Measurements from ENCODE around the gene LPIN2. TPM values are rescaled to one million over a fixed set of nuclear protein-coding genes. Genes with fewer than 3 reads are reported as not detected.

LPIN2 gene
- total RNA-seq, 4 donors from 2014 or later: 17.6 to 34.3 (median 25.6) TPM

DNA sequence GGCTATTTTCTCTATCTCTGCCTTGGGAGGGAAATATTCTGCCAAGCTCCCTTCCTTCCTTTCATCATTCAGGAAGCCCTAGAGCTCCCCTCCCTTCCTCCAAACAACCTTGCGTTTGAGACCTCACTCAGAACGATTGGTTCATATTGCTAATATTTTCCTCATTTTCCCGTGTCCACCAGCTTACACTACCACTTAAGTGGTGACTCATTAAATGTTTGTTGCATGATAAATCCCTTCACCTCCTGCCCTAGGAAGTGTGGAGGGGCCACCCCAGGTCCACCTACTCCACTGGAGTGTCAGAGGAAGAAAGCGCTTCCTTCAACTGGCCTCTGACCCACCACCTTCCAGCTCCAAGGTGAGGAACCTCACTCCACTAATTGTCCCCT lies 2.3 kb upstream of the LPIN2 start:
- Histone ChIP-seq H3K9me3 (no peaks in the 10 kb centered on the region), H3K4me1 (peaks cover 5 to 60% (median 10%) of the 10 kb centered on the region in 3 donors), H3K27me3 (no peaks in the 10 kb centered on the region), H3K4me3 (no peak overlapping the region), H3K36me3 (peaks cover 0 to 7% of the 10 kb centered on the region in 2 donors), H3K27ac (peak overlapping the region; percentile 26 to 99 (median 66))
- TF ChIP-seq POLR2A (IDR thresholded peaks at IDR 0.05) (no peak), POLR2AphosphoS5 (IDR thresholded peaks at IDR 0.05) (peak; percentile 61), EP300 (IDR thresholded peaks at IDR 0.05) (no peak)
- TF ChIP-seq, protein P1, sequence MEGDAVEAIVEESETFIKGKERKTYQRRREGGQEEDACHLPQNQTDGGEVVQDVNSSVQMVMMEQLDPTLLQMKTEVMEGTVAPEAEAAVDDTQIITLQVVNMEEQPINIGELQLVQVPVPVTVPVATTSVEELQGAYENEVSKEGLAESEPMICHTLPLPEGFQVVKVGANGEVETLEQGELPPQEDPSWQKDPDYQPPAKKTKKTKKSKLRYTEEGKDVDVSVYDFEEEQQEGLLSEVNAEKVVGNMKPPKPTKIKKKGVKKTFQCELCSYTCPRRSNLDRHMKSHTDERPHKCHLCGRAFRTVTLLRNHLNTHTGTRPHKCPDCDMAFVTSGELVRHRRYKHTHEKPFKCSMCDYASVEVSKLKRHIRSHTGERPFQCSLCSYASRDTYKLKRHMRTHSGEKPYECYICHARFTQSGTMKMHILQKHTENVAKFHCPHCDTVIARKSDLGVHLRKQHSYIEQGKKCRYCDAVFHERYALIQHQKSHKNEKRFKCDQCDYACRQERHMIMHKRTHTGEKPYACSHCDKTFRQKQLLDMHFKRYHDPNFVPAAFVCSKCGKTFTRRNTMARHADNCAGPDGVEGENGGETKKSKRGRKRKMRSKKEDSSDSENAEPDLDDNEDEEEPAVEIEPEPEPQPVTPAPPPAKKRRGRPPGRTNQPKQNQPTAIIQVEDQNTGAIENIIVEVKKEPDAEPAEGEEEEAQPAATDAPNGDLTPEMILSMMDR (IDR thresholded peaks at IDR 0.05): no peak
- WGBS, 2 donors (ENCODE audit: low coverage in 1 of 2): 21 to 63% methylated on average over 1 to 4 of the region's 4 CpGs
- no peak for ATAC-seq

DNA sequence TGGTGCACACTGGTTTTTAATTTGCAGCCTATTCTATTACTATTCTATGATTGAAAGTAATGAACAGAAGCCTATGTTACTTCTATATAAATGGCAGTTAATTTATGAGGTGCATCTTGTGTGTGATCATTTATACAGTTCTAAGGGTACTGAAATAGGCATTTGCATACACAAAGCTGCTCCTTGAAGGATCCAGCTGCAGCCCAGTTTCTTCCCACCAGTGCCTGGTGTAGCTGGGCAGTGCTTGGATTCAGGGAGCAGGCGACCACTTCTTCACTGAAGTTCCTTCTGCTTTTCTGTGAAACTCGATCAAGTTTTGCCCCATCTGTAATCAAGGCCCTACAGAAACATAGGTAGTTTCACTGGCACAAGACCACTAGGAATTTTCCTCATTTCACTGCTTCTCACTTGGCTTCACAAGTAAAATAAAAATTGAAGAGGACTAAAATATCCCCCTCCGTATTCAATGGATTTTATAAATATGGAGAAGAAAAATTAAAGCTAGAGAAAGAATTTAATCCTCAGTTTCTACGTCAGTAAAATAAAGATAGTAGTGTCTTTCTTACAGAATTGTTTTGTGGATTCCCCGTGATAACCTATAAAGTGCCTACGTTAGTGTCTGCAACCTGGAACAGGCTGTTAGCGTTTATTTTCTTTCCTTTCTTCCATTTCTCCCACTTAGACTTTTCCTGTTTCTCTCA lies 1.7 kb upstream of the LPIN2 start:
- H3K4me1 ChIP-seq: peaks cover 5 to 65% (median 10%) of the 10 kb centered on the region in 3 donors
- ATAC-seq: no peak
- 31 to 56% methylated on average over 7 of the region's 7 CpGs for WGBS, 2 donors (ENCODE audit: low coverage in 1 of 2)
- H3K27me3 ChIP-seq: no peaks in the 10 kb centered on the region
- no peaks in the 10 kb centered on the region for H3K9me3 ChIP-seq
- peaks cover 0 to 8% of the 10 kb centered on the region in 2 donors for H3K36me3 ChIP-seq
- TF ChIP-seq POLR2A (IDR thresholded peaks at IDR 0.05): no peak
- H3K27ac ChIP-seq: peak overlapping the region; percentile 56 to 99 (median 77)
- H3K4me3 ChIP-seq: no peak overlapping the region

DNA sequence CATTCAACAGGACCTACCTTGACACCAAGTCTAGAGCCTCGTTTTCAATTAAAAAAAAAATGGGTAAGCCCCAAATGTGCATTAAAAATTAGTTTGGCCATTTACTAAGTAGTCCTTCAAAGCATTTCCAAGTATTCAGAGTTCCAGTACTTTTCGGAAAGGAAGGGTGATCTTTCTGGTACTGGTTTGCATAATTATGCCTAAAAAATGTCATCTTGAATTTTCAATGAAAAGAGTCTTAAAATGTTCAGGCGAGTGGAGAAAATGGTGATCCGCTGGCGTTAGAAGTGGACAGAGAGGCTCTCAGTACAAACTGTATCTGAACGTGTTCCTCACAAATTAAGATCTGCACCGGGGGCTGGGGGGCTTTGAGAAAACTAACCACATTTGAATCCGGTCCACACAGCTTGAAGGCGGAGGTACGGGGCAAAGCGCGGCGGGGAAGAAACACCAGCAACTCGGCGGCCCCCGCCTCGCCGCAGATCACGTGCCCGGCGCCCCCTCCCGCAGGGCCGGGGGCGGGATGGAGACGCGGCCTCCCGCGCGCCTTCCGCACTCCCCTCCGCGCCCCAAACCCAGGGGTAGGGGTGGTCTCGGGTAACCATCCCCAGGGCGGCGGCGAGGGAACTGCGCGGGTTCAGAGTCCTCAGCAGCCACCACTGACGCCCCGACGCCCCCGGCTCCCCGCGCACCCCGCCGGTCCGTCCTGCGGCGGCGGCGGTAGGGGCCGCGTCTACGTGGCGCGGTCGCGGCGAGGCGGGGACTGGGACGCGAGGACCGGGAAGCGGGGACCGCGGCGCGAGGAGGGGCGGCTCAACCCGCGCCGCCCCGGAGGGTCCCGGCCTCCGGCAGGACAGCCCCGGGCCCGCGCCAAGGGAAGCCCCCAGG lies 564 bp downstream of the LPIN2 start:
- peaks cover 0 to 8% of the 10 kb centered on the region in 2 donors for H3K36me3 ChIP-seq
- H3K27me3 ChIP-seq: no peaks in the 10 kb centered on the region
- WGBS, 2 donors (ENCODE audit: low coverage in 1 of 2): 0 to 1% methylated on average over 13 to 20 of the region's 78 CpGs
- H3K4me3 ChIP-seq: peak overlapping the region; percentile 97 to 99
- peak; percentile 33 for ATAC-seq
- H3K9me3 ChIP-seq: no peaks in the 10 kb centered on the region
- H3K4me1 ChIP-seq: peaks cover 5 to 78% (median 10%) of the 10 kb centered on the region in 3 donors
- H3K27ac ChIP-seq: peak overlapping the region; percentile 90 to 99 (median 98)
- TF ChIP-seq POLR2AphosphoS5 (IDR thresholded peaks at IDR 0.05): peak; percentile 35
- TF ChIP-seq, protein P1 (IDR thresholded peaks at IDR 0.05): no peak
- no peak for TF ChIP-seq EP300 (IDR thresholded peaks at IDR 0.05)

DNA sequence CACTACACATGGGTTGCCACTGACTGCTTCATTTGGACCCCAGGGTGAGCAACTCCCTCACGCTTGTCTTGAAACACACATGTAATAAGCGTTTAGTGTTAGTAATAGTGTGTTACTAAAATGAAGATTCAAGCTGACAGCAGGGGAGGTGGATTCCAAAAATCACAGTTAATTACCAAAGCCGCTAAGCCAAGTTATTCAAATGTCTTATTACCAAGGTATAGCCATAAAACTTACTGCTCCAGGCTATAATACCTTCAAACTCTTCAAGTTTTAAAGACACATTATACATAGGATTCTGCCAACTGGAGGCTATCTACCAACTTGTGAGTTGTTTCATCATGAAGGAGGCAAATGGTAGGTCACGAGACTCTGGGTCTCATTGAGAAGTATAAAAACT lies 2.9 kb downstream of the LPIN2 start:
- H3K27ac ChIP-seq: no peak overlapping the region
- H3K9me3 ChIP-seq: no peaks in the 10 kb centered on the region
- peaks cover 5 to 56% (median 10%) of the 10 kb centered on the region in 3 donors for H3K4me1 ChIP-seq
- H3K36me3 ChIP-seq: peaks cover 0 to 8% of the 10 kb centered on the region in 2 donors
- TF ChIP-seq POLR2A (IDR thresholded peaks at IDR 0.05) (no peak), EP300 (IDR thresholded peaks at IDR 0.05) (no peak)
- TF ChIP-seq, protein P1 (IDR thresholded peaks at IDR 0.05): no peak
- WGBS, 2 donors (ENCODE audit: low coverage in 1 of 2): 17 to 83% methylated on average over 1 to 3 of the region's 4 CpGs
- H3K27me3 ChIP-seq: no peaks in the 10 kb centered on the region
- ATAC-seq: no peak
- no peak overlapping the region for H3K4me3 ChIP-seq

DNA sequence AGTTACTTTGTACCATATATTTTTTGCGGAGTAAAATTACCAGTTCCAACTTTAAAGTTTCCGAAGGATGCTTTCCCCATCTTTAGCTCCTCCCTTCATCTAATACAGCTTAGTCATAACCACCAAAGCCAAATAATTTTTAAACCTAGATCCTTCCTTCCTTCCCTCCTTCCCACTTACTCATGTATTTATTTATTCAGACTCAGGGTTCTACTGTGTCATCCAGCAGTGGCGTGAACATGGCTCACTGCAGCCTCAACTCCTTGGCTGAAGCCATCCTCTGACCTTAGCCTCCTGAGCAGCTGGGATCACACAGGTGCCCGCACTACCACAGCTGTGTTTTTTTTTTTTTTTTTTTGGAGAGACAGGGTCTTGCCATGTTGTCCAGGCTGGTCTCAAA lies 4.4 kb downstream of the LPIN2 start:
- Histone ChIP-seq H3K36me3 (peaks cover 0 to 8% of the 10 kb centered on the region in 2 donors), H3K4me3 (no peak overlapping the region), H3K9me3 (no peaks in the 10 kb centered on the region), H3K4me1 (peaks cover 3 to 40% (median 5%) of the 10 kb centered on the region in 3 donors), H3K27me3 (no peaks in the 10 kb centered on the region), H3K27ac (no peak overlapping the region)
- TF ChIP-seq EP300 (IDR thresholded peaks at IDR 0.05): no peak
- no peak for TF ChIP-seq POLR2A (IDR thresholded peaks at IDR 0.05)
- TF ChIP-seq, protein P1 (IDR thresholded peaks at IDR 0.05): no peak
- no peak for ATAC-seq
- 58 to 70% methylated on average over 3 to 4 of the region's 4 CpGs for WGBS, 2 donors (ENCODE audit: low coverage in 1 of 2)

Measured in gastroesophageal sphincter (tissue), 4 donors.